HG03280 (cell line): ENCODE data around the gene WWOX.
"Not testable (repeated sequence)": the region's sequence is repeated elsewhere in the genome, so short reads cannot be mapped to it uniquely, and the experiment has no call there.

Source experiments
- ATAC-seq: cut with Tn5 transposase; IDR thresholded peaks from one replicate; pipeline ENCODE4 v1.9.1; 2021; ENCODE audit warnings: mild to moderate bottlenecking, moderate library complexity; ENCODE audit not compliant: unreplicated experiment

Gene WWOX

GRCh38 chr16:78664811-78665772 is 565.6 kb downstream of the WWOX start:
- no peak for ATAC-seq

GRCh38 chr16:78666318-78666717 is 566.9 kb downstream of the WWOX start:
- ATAC-seq: no peak

- ATAC-seq: no peak
Measured at GRCh38 chr16:78667675-78668074, 568.2 kb downstream of the WWOX start.

- no peak for ATAC-seq
Measured at GRCh38 chr16:78668393-78668792, 568.9 kb downstream of the WWOX start.

GRCh38 chr16:78669994-78670393 is 570.5 kb downstream of the WWOX start:
- ATAC-seq: no peak

- ATAC-seq: no peak
Measured at GRCh38 chr16:78672779-78673556, 573.5 kb downstream of the WWOX start.

GRCh38 chr16:78673884-78674283 is 574.4 kb downstream of the WWOX start:
- ATAC-seq: no peak

- no peak for ATAC-seq
Measured at GRCh38 chr16:78675312-78675711, 575.9 kb downstream of the WWOX start.

- no peak for ATAC-seq
Measured at GRCh38 chr16:78675951-78676792, 576.7 kb downstream of the WWOX start.

GRCh38 chr16:78677181-78677731 is 577.8 kb downstream of the WWOX start:
- ATAC-seq: no peak

- no peak for ATAC-seq
Measured at GRCh38 chr16:78679546-78679945, 580.1 kb downstream of the WWOX start.

- no peak for ATAC-seq
Measured at GRCh38 chr16:78681743-78682142, 582.3 kb downstream of the WWOX start.

- no peak for ATAC-seq
Measured at GRCh38 chr16:78684030-78684611, 584.7 kb downstream of the WWOX start.

- no peak for ATAC-seq
Measured at GRCh38 chr16:78684655-78685375, 585.4 kb downstream of the WWOX start.

GRCh38 chr16:78686601-78687000 is 587.1 kb downstream of the WWOX start:
- no peak for ATAC-seq

- no peak for ATAC-seq
Measured at GRCh38 chr16:78689028-78689427, 589.6 kb downstream of the WWOX start.

GRCh38 chr16:78689536-78689935 is 590.1 kb downstream of the WWOX start:
- ATAC-seq: no peak

- no peak for ATAC-seq
Measured at GRCh38 chr16:78690510-78690909, 591.1 kb downstream of the WWOX start.

- not testable (repeated sequence) for ATAC-seq
Measured at GRCh38 chr16:78691746-78692145, 592.3 kb downstream of the WWOX start.

GRCh38 chr16:78693496-78693895 is 594.0 kb downstream of the WWOX start:
- ATAC-seq: no peak
